ENCODE measurements around the gene GALNT18. TPM values are rescaled to one million over a fixed set of nuclear protein-coding genes. Genes with fewer than 3 reads are reported as not detected.

GALNT18 gene
- total RNA-seq, 1 donor from 2014 or later = 2.1 TPM

- Mint-ChIP-seq H3K9me3 (ENCODE audit: low read depth) (no peaks in the 10 kb centered on the region), H3K27ac (no peak overlapping the region), H3K4me3 (ENCODE audit: low read depth) (no peak overlapping the region), H3K4me1 (ENCODE audit: low read depth) (peaks cover 3% of the 10 kb centered on the region), H3K27me3 (peaks cover 7% of the 10 kb centered on the region), H3K36me3 (ENCODE audit: insufficient read depth) (no peaks in the 10 kb centered on the region)
- DNase-seq (ENCODE audit: low spot score, unreplicated experiment) = no peak
- TF ChIP-seq CTCF (IDR thresholded peaks at IDR 0.05; ENCODE audit: unreplicated experiment) = no peak
Measured at GRCh38 chr11:11458485-11458884, 163.3 kb downstream of the GALNT18 start.

GRCh38 chr11:11458001-11458400 is 163.8 kb downstream of the GALNT18 start:
- H3K4me1 Mint-ChIP-seq (ENCODE audit: low read depth) = peaks cover 3% of the 10 kb centered on the region
- H3K4me3 Mint-ChIP-seq (ENCODE audit: low read depth) = no peak overlapping the region
- no peaks in the 10 kb centered on the region for H3K9me3 Mint-ChIP-seq (ENCODE audit: low read depth)
- H3K27me3 Mint-ChIP-seq = peaks cover 10% of the 10 kb centered on the region
- TF ChIP-seq CTCF (IDR thresholded peaks at IDR 0.05; ENCODE audit: unreplicated experiment) = no peak
- DNase-seq (ENCODE audit: low spot score, unreplicated experiment) = no peak
- H3K27ac Mint-ChIP-seq = no peak overlapping the region
- no peaks in the 10 kb centered on the region for H3K36me3 Mint-ChIP-seq (ENCODE audit: insufficient read depth)

DNA sequence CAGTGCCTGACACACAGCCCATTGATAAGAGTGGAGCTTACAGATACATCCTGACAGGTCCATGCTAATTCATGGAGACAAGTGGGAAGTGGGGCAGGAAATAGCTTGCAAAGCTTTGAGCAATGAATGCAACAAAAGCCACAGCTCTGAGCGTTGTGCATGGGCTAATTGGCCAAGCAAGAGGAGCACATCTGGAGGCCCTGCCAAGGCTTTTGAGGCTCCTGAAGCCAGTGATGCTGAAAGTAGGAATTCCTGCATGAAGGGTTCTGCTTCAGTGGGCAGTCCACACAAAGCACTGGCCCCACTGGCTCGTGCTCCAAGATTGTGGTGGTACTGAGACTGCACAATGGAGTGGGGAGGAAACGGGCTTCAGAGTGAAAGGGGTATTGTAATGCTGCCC is 164.9 kb downstream of the GALNT18 start:
- Mint-ChIP-seq H3K4me1 (ENCODE audit: low read depth) (peaks cover 5% of the 10 kb centered on the region), H3K4me3 (ENCODE audit: low read depth) (no peak overlapping the region), H3K27me3 (peaks cover 10% of the 10 kb centered on the region), H3K36me3 (ENCODE audit: insufficient read depth) (no peaks in the 10 kb centered on the region), H3K9me3 (ENCODE audit: low read depth) (no peaks in the 10 kb centered on the region), H3K27ac (no peak overlapping the region)
- no peak for DNase-seq (ENCODE audit: low spot score, unreplicated experiment)
- TF ChIP-seq CTCF (IDR thresholded peaks at IDR 0.05; ENCODE audit: unreplicated experiment) = no peak

DNA sequence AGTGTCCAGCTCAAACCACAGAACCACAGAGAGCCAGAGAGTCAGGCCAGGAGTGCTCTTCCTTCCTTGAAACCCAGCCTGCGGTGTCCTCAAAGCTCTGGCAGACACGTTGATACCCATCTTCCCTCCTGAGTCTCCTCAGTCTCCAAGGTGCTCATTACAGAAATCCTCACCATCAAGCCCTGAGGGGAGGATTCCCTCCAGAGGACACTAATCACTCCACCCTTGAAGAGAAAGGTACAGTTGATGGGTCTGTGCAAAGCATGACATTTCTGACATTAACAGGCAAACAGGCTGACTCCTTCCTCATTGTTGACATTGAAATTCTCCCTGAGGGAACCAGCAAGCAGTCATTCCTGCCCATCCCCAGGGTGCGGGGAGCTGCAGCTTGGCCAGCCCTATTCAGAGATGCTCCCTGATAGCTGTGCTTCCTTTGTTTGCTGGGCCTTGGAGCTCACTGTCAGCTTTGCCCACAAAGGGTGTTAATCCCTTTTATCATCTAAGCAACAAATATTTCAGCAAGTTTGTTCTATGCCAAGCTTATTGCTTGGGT is 167.1 kb downstream of the GALNT18 start:
- Mint-ChIP-seq H3K4me3 (ENCODE audit: low read depth) (no peak overlapping the region), H3K9me3 (ENCODE audit: low read depth) (no peaks in the 10 kb centered on the region), H3K36me3 (ENCODE audit: insufficient read depth) (no peaks in the 10 kb centered on the region), H3K4me1 (ENCODE audit: low read depth) (peaks cover 11% of the 10 kb centered on the region), H3K27me3 (peaks cover 10% of the 10 kb centered on the region), H3K27ac (no peak overlapping the region)
- no peak for DNase-seq (ENCODE audit: low spot score, unreplicated experiment)
- TF ChIP-seq CTCF (IDR thresholded peaks at IDR 0.05; ENCODE audit: unreplicated experiment) = no peak

DNA sequence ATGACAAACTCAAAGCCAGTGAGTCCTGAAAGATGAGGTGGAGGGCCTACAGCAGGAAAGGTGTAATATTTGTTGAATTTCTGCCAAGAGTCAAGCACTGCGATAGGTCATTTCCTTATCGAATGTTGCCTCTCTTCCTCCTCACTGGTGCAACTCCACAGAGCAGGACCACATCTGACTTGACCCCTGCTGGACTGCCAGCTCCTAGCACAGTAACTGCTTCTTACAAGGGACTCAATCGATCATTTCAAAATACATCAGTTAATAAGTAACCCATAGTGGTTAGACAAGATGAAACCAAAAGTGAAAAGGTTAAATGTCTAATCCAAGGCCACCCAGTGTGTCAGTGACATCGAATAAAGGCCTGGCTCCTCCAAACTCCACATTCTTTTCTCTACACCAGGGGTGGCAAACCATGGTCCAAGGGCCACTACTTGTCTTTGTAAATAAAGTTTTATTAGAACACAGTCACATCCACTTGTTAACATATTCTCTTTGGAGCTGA is 170.3 kb downstream of the GALNT18 start:
- peak; percentile 28 for TF ChIP-seq CTCF (IDR thresholded peaks at IDR 0.05; ENCODE audit: unreplicated experiment)
- Mint-ChIP-seq H3K27me3 (peaks cover 14% of the 10 kb centered on the region), H3K27ac (no peak overlapping the region), H3K36me3 (ENCODE audit: insufficient read depth) (no peaks in the 10 kb centered on the region), H3K4me3 (ENCODE audit: low read depth) (no peak overlapping the region), H3K9me3 (ENCODE audit: low read depth) (no peaks in the 10 kb centered on the region), H3K4me1 (ENCODE audit: low read depth) (peaks cover 20% of the 10 kb centered on the region)
- no peak for DNase-seq (ENCODE audit: low spot score, unreplicated experiment)

Data from progenitor cell of endocrine pancreas (in vitro differentiated cells).